HepG2 (cell line): ENCODE results near the gene CBLB. TPM values are rescaled to one million over a fixed set of nuclear protein-coding genes. Genes with fewer than 3 reads are reported as not detected.

Experiments used
- ATAC-seq: fragments of 200-7000 bp; cut with Tn5 transposase; 3 replicates; pipeline ENCODE4 v1.9.1; 2020; ENCODE audit warnings: mild to moderate bottlenecking, moderate library complexity
- BruUV-seq: library from RNA; stranded (reverse); fragments of 400-500 nt; replicated peaks from 2 replicates; lab custom pipeline; 2021; lab: Mats Ljungman, UMichigan
- CTCF ChIA-PET: fragments of 300-600 bp; formaldehyde crosslinking; extraction: SDS; loops from one replicate; lab custom pipeline; 2021; ENCODE audit warnings: low total read pairs, inconsistent platforms, low intra/inter-chr PET ratio; lab: Yijun Ruan, JAX
- POLR2A ChIA-PET: fragments of 350-600 bp; sonication (Branson Sonifier 250); formaldehyde crosslinking; loops from one replicate; lab custom pipeline; 2020; ENCODE audit warnings: antibody characterized with exemption, inconsistent platforms; lab: Yijun Ruan, JAX
- DNase-seq: peaks from one replicate; pipeline ENCODE4 v3.0.0-alpha.2; 2015; ENCODE audit warnings: low spot score
- FAIRE-seq: peaks from 3 replicates; lab custom pipeline; 2011; peaks lifted over from hg19 to GRCh38; lab: Jason Lieb, UNC
- H2AFZ ChIP-seq: one replicate; pipeline ENCODE4 v1.6.1; 2011; ENCODE audit warnings: low read length, inconsistent platforms
- H3K27ac ChIP-seq: fragments of 300-600 bp; 3 replicates; pipeline ENCODE4 v1.8.0; 2011; ENCODE audit warnings: mixed run types, mild to moderate bottlenecking, mixed read lengths, low read length, inconsistent platforms; ENCODE audit not compliant: insufficient read depth; ENCODE audit errors: extremely low read length
- H3K27me3 ChIP-seq, 2 experiments: fragments of 200-600 bp in 1 of 2; 2 replicates in 1 of 2; 3 replicates in 1 of 2; pipeline versions ENCODE4 v1.6.0 to v1.8.0; 2011; ENCODE audit warnings: low read length in 2 of 2, mild to moderate bottlenecking in 2 of 2, moderate library complexity in 2 of 2, inconsistent platforms in 1 of 2; ENCODE audit not compliant: insufficient read depth in 2 of 2, control insufficient read depth in 1 of 2
- H3K36me3 ChIP-seq, 2 experiments: fragments of 200-600 bp in 1 of 2; replicated peaks in 1 of 2; 2 replicates in 1 of 2; 3 replicates in 1 of 2; pipeline versions ENCODE4 v1.5.1 to v1.8.0; 2011; ENCODE audit warnings: low read length in 2 of 2, inconsistent platforms in 1 of 2; ENCODE audit not compliant: insufficient read depth in 2 of 2, control insufficient read depth in 1 of 2
- H3K4me1 ChIP-seq: 2 replicates; pipeline ENCODE4 v1.5.1; 2012; ENCODE audit warnings: low read length, inconsistent platforms; ENCODE audit not compliant: insufficient read depth
- H3K4me2 ChIP-seq: 2 replicates; pipeline ENCODE4 v1.6.0; 2011; ENCODE audit warnings: low read depth, low read length, inconsistent platforms
- H3K4me3 ChIP-seq, 3 experiments: fragments of 200-600 bp in 1 of 3; sonication (generic), shearing (Covaris generic) in 1 of 3; replicated peaks in 1 of 3; 2 replicates each; pipeline ENCODE4 v1.5.1; 2011 to 2016; ENCODE audit warnings: low read length in 3 of 3, inconsistent platforms in 2 of 3, low read depth in 2 of 3, mild to moderate bottlenecking in 2 of 3, control low read depth in 1 of 3, mixed read lengths in 1 of 3; ENCODE audit not compliant: insufficient read depth in 1 of 3
- H3K79me2 ChIP-seq: one replicate; pipeline ENCODE4 v1.6.1; 2011; ENCODE audit warnings: low read length, inconsistent platforms; ENCODE audit not compliant: insufficient read depth
- H3K9ac ChIP-seq: 2 replicates; pipeline ENCODE4 v1.6.0; 2011; ENCODE audit warnings: mild to moderate bottlenecking, low read depth, low read length, inconsistent platforms; ENCODE audit not compliant: insufficient read depth
- H3K9me3 ChIP-seq: 2 replicates; pipeline ENCODE4 v1.5.1; 2012; ENCODE audit warnings: mild to moderate bottlenecking, low read length
- H4K20me1 ChIP-seq: 2 replicates; pipeline ENCODE4 v1.6.0; 2011; ENCODE audit warnings: inconsistent platforms, mild to moderate bottlenecking, low read length, moderate library complexity; ENCODE audit not compliant: insufficient read depth
- ASH2L ChIP-seq: fragments of 300-600, 200-600 bp; sonication (generic); IDR thresholded peaks from 2 replicates; pipeline ENCODE4 v1.7.0; 2017; ENCODE audit warnings: low read depth, mild to moderate bottlenecking, moderate library complexity, mixed read lengths, low read length; ENCODE audit not compliant: insufficient read length
- BCL6 ChIP-seq: IDR thresholded peaks from 2 replicates; pipeline ENCODE4 v1.6.1; 2016; ENCODE audit warnings: missing genetic modification reagents, missing compliant biosample characterization
- ETV6 ChIP-seq: sonication (generic); formaldehyde crosslinking; conservative IDR thresholded peaks from 2 replicates; pipeline ENCODE4 v1.4.0; 2020; ENCODE audit warnings: missing genetic modification reagents
- FOXP1 ChIP-seq, 2 experiments: fragments of 450-650 bp in 1 of 2; IDR thresholded peaks; 2 replicates each; pipeline ENCODE4 v1.6.1; 2017 to 2018; ENCODE audit warnings: antibody characterized with exemption in 1 of 2
- ISX ChIP-seq: sonication (generic); formaldehyde crosslinking; conservative IDR thresholded peaks from 2 replicates; pipeline ENCODE4 v1.5.0; 2020; ENCODE audit warnings: missing genetic modification reagents
- KDM5A ChIP-seq: fragments of 200-600 bp; sonication (generic); IDR thresholded peaks from 2 replicates; pipeline ENCODE4 v1.7.0; 2018; ENCODE audit warnings: antibody characterized with exemption, mild to moderate bottlenecking, low read length, borderline replicate concordance
- MEF2D ChIP-seq: sonication (generic); formaldehyde crosslinking; IDR thresholded peaks from 2 replicates; pipeline ENCODE4 v1.5.1; 2020; ENCODE audit warnings: mild to moderate bottlenecking, missing genetic modification reagents
- NAIF1 ChIP-seq: sonication (generic); formaldehyde crosslinking; IDR thresholded peaks from 2 replicates; pipeline ENCODE4 v1.5.0; 2020; ENCODE audit warnings: mild to moderate bottlenecking, missing genetic modification reagents, borderline replicate concordance
- NR3C1 ChIP-seq: sonication (generic); formaldehyde crosslinking; IDR thresholded peaks from 2 replicates; pipeline ENCODE4 v1.4.0; 2020; ENCODE audit warnings: missing genetic modification reagents
- SNAI1 ChIP-seq: sonication (generic); formaldehyde crosslinking; IDR thresholded peaks from 2 replicates; pipeline ENCODE4 v1.5.0; 2020; ENCODE audit warnings: mild to moderate bottlenecking, missing genetic modification reagents, borderline replicate concordance
- THYN1 ChIP-seq: sonication (generic); formaldehyde crosslinking; IDR thresholded peaks from 2 replicates; pipeline ENCODE4 v1.8.1; 2023; ENCODE audit warnings: low read depth, mild to moderate bottlenecking, moderate library complexity, missing genetic modification reagents, borderline replicate concordance
- ZMYM2 ChIP-seq: sonication (generic); formaldehyde crosslinking; IDR thresholded peaks from 2 replicates; pipeline ENCODE4 v1.8.0; 2022; ENCODE audit warnings: mild to moderate bottlenecking, missing genetic modification reagents
- ZNF546 ChIP-seq: sonication (generic); formaldehyde crosslinking; conservative IDR thresholded peaks from 2 replicates; pipeline ENCODE4 v1.8.1; 2023; ENCODE audit warnings: mild to moderate bottlenecking, missing genetic modification reagents
- ZNF605 ChIP-seq: sonication (generic); formaldehyde crosslinking; IDR thresholded peaks from 2 replicates; pipeline ENCODE4 v1.8.0; 2022; ENCODE audit warnings: mild to moderate bottlenecking, missing genetic modification reagents
- in situ Hi-C: cut with HindIII; loops from 2 replicates; pipeline ENCODE4 v1.10.0; 2017; ENCODE audit warnings: low pct_unique_long_range_greater_than_20kb; ENCODE audit not compliant: extremely low pct_ligation_motif_present
- intact Hi-C: fragments of 100-400 bp; cut with micrococcal nuclease; formaldehyde crosslinking; loops from one replicate; pipeline ENCODE4 v1.10.0; 2022; ENCODE audit not compliant: unreplicated experiment
- polyA plus RNA-seq, 8 experiments: library from polyadenylated mRNA; depleted of rRNA in 3 of 8; stranded (reverse) in 7 of 8; unstranded in 1 of 8; fragments of >200 nt; fragmentation: Illumina TruSeq in 4 of 8; extraction: Trizol in 4 of 8; gene quantifications; 2 replicates each; pipeline versions ENCODE4 v1.2.1 to v1.2.3, GENCODE V29; 2011 to 2016; ENCODE audit warnings: low read depth in 4 of 8, missing spikeins in 1 of 8, mixed read lengths in 1 of 8; ENCODE audit not compliant: insufficient read depth in 1 of 8
- total RNA-seq, 5 experiments: library from RNA; depleted of rRNA; stranded (reverse); fragments of >200 nt; fragmentation: Illumina TruSeq; extraction: Trizol; gene quantifications; 2 replicates each; pipeline ENCODE4 v1.2.3, GENCODE V29; 2016; ENCODE audit warnings: low read depth in 1 of 5
- TF ChIP-seq, protein P1 (sequence below): sonication (generic); formaldehyde crosslinking; IDR thresholded peaks from 2 replicates; pipeline ENCODE4 v1.4.0; 2020; ENCODE audit warnings: mild to moderate bottlenecking, missing genetic modification reagents
- TF ChIP-seq, protein P2 (sequence below), 2 experiments: fragments of 450-650 bp in 1 of 2; sonication (generic) in 1 of 2; formaldehyde crosslinking in 1 of 2; IDR thresholded peaks; 2 replicates each; pipeline versions ENCODE4 v1.6.1 to v1.8.0; 2016 to 2022; ENCODE audit warnings: antibody characterized with exemption in 1 of 2, mild to moderate bottlenecking in 1 of 2, missing genetic modification reagents in 1 of 2

The CBLB gene
- total and polyA plus RNA-seq, 2 of the 13 experiments (the other 11 are each of a cell fraction or from before 2014, with no cell fraction given), result 9.8 to 16.4 TPM

DNA sequence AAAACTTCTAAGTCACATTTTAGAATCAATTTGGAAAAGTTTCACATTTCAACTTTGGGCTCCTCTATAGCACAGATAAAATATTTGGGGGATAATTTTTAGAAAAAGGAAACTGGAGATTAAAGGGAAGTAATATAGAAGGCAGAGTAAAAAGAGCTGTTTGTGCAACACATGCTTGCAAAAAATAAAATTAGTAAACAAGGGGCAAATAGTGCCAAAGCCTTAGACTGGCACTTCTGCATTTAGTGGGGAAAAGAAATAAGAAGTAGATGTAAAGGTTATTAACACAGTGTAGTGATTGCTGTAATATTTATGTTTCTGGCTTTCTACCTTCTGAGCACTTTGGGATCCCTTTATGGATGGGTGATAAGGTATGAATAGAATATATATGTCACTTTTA lies 246.6 kb downstream of the CBLB start:
- intact Hi-C loops, result no loop called here
- Histone ChIP-seq H3K27me3 (no peaks in the 10 kb centered on the region; a peak in 1 of 5 replicates), H3K36me3 (no peaks in the 10 kb centered on the region), H3K9ac (no peak overlapping the region), H3K4me2 (no peak overlapping the region), H3K79me2 (no peaks in the 10 kb centered on the region), H4K20me1 (no peaks in the 10 kb centered on the region), H3K4me3 (no peak overlapping the region), H2AFZ (no peak overlapping the region), H3K9me3 (no peaks in the 10 kb centered on the region), H3K4me1 (no peaks in the 10 kb centered on the region), H3K27ac (no peak overlapping the region)
- FAIRE-seq (no peak), DNase-seq (no peak), ATAC-seq (no peak)
- ChIA-PET POLR2A (no interaction called here), CTCF (no interaction called here)
- no TSS peak for BruUV-seq
- in situ Hi-C loops, result no loop called here
- TF ChIP-seq ASH2L (no peak), SNAI1 (no peak), ZNF546 (CRISPR knock-in tag) (no peak), ETV6 (CRISPR knock-in tag) (no peak), ZNF605 (CRISPR knock-in tag) (no peak), ZMYM2 (no peak), NR3C1 (CRISPR knock-in tag) (no peak), THYN1 (no peak), FOXP1 (IDR thresholded peaks at IDR 0.05) (no peak), FOXP1 (CRISPR knock-in tag; IDR thresholded peaks at IDR 0.05) (no peak), NAIF1 (CRISPR knock-in tag) (no peak), ISX (CRISPR knock-in tag) (no peak), KDM5A (no peak), BCL6 (CRISPR knock-in tag) (no peak), MEF2D (CRISPR knock-in tag) (no peak)
- TF ChIP-seq, protein P1, sequence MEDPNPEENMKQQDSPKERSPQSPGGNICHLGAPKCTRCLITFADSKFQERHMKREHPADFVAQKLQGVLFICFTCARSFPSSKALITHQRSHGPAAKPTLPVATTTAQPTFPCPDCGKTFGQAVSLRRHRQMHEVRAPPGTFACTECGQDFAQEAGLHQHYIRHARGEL (CRISPR knock-in tag), result no peak
- TF ChIP-seq, protein P2, sequence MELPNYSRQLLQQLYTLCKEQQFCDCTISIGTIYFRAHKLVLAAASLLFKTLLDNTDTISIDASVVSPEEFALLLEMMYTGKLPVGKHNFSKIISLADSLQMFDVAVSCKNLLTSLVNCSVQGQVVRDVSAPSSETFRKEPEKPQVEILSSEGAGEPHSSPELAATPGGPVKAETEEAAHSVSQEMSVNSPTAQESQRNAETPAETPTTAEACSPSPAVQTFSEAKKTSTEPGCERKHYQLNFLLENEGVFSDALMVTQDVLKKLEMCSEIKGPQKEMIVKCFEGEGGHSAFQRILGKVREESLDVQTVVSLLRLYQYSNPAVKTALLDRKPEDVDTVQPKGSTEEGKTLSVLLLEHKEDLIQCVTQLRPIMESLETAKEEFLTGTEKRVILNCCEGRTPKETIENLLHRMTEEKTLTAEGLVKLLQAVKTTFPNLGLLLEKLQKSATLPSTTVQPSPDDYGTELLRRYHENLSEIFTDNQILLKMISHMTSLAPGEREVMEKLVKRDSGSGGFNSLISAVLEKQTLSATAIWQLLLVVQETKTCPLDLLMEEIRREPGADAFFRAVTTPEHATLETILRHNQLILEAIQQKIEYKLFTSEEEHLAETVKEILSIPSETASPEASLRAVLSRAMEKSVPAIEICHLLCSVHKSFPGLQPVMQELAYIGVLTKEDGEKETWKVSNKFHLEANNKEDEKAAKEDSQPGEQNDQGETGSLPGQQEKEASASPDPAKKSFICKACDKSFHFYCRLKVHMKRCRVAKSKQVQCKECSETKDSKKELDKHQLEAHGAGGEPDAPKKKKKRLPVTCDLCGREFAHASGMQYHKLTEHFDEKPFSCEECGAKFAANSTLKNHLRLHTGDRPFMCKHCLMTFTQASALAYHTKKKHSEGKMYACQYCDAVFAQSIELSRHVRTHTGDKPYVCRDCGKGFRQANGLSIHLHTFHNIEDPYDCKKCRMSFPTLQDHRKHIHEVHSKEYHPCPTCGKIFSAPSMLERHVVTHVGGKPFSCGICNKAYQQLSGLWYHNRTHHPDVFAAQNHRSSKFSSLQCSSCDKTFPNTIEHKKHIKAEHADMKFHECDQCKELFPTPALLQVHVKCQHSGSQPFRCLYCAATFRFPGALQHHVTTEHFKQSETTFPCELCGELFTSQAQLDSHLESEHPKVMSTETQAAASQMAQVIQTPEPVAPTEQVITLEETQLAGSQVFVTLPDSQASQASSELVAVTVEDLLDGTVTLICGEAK (IDR thresholded peaks at IDR 0.05), result no peak
- TF ChIP-seq, protein P2 (CRISPR knock-in tag; IDR thresholded peaks at IDR 0.05), result no peak
